Measurements from ENCODE around the gene PRPSAP2. TPM values are rescaled to one million over a fixed set of nuclear protein-coding genes. Genes with fewer than 3 reads are reported as not detected.

Gene PRPSAP2
- polyA plus RNA-seq, 1 donor (not counting 4 experiments of a cell fraction or from before 2014, with no cell fraction given): 39.1 TPM

- Histone ChIP-seq H3K27me3 (ENCODE audit: control insufficient read depth, extremely low read depth, insufficient read depth, low read length) (no peaks in the 10 kb centered on the region), H3K79me2 (ENCODE audit: control insufficient read depth, insufficient read depth, low read length) (no peaks in the 10 kb centered on the region), H3K4me2 (ENCODE audit: control insufficient read depth, extremely low read depth, insufficient read depth, low read depth, low read length) (no peak overlapping the region), H3K9me3 (ENCODE audit: control insufficient read depth, low read depth, low read length) (no peaks in the 10 kb centered on the region), H3K27ac (ENCODE audit: control insufficient read depth, insufficient read depth, low read length) (no peak overlapping the region), H3K4me3 (ENCODE audit: control insufficient read depth in 2 of 3, extremely low read depth in 1 of 3, insufficient read depth in 2 of 3, low read depth in 1 of 3, low read length in 3 of 3) (no peak overlapping the region), H4K20me1 (ENCODE audit: control insufficient read depth, extremely low read depth, insufficient read depth, low read length) (no peaks in the 10 kb centered on the region), H3K36me3 (ENCODE audit: control insufficient read depth in 2 of 2, extremely low read depth in 1 of 2, insufficient read depth in 2 of 2, low read length in 2 of 2) (no peaks in the 10 kb centered on the region), H2AFZ (ENCODE audit: control insufficient read depth, low read length) (no peak overlapping the region), H3K9ac (ENCODE audit: control insufficient read depth, extremely low read depth, insufficient read depth, low read length) (no peak overlapping the region), H3K9me1 (ENCODE audit: control insufficient read depth, extremely low read depth, insufficient read depth, low read length) (no peaks in the 10 kb centered on the region), H3K4me1 (ENCODE audit: control insufficient read depth, extremely low read depth, insufficient read depth, low read length) (peaks cover 13% of the 10 kb centered on the region)
- DNase-seq (ENCODE audit: low read depth, low spot score) (no peak), FAIRE-seq (peak; percentile 52)
- no peak for TF ChIP-seq EZH2 (IDR thresholded peaks at IDR 0.05; ENCODE audit: low read length)
- peak; percentile 84 to 98 (median 96) for TF ChIP-seq CTCF (optimal IDR thresholded peaks at IDR 0.05 in 1 of 3, IDR thresholded peaks at IDR 0.05 in 1 of 3, conservative IDR thresholded peaks at IDR 0.05 in 1 of 3; ENCODE audit: extremely low read depth in 1 of 3, insufficient read depth in 2 of 3, low read length in 3 of 3)
- dilution Hi-C loops (cut with MboI; ENCODE audit: extremely low pct_ligation_motif_present, low sequenced_read_pairs): no loop called here
Measured at GRCh38 chr17:18960803-18961511, 103.0 kb downstream of the PRPSAP2 start.

- Histone ChIP-seq H2AFZ (ENCODE audit: control insufficient read depth, low read length) (no peak overlapping the region), H3K27ac (ENCODE audit: control insufficient read depth, insufficient read depth, low read length) (no peak overlapping the region), H3K4me3 (ENCODE audit: control insufficient read depth in 2 of 3, extremely low read depth in 1 of 3, insufficient read depth in 2 of 3, low read depth in 1 of 3, low read length in 3 of 3) (no peak overlapping the region), H3K4me1 (ENCODE audit: control insufficient read depth, extremely low read depth, insufficient read depth, low read length) (peaks cover 13% of the 10 kb centered on the region), H3K36me3 (ENCODE audit: control insufficient read depth in 2 of 2, extremely low read depth in 1 of 2, insufficient read depth in 2 of 2, low read length in 2 of 2) (no peaks in the 10 kb centered on the region), H3K9me1 (ENCODE audit: control insufficient read depth, extremely low read depth, insufficient read depth, low read length) (no peaks in the 10 kb centered on the region), H3K9ac (ENCODE audit: control insufficient read depth, extremely low read depth, insufficient read depth, low read length) (peak overlapping the region; percentile 22), H4K20me1 (ENCODE audit: control insufficient read depth, extremely low read depth, insufficient read depth, low read length) (no peaks in the 10 kb centered on the region), H3K79me2 (ENCODE audit: control insufficient read depth, insufficient read depth, low read length) (no peaks in the 10 kb centered on the region), H3K9me3 (ENCODE audit: control insufficient read depth, low read depth, low read length) (no peaks in the 10 kb centered on the region), H3K27me3 (ENCODE audit: control insufficient read depth, extremely low read depth, insufficient read depth, low read length) (no peaks in the 10 kb centered on the region), H3K4me2 (ENCODE audit: control insufficient read depth, extremely low read depth, insufficient read depth, low read depth, low read length) (peak overlapping the region; percentile 5)
- dilution Hi-C loops (cut with MboI; ENCODE audit: extremely low pct_ligation_motif_present, low sequenced_read_pairs): no loop called here
- FAIRE-seq (no peak), DNase-seq (ENCODE audit: low read depth, low spot score) (no peak)
- TF ChIP-seq EZH2 (IDR thresholded peaks at IDR 0.05; ENCODE audit: low read length) (no peak), CTCF (optimal IDR thresholded peaks at IDR 0.05 in 1 of 3, IDR thresholded peaks at IDR 0.05 in 1 of 3, conservative IDR thresholded peaks at IDR 0.05 in 1 of 3; ENCODE audit: extremely low read depth in 1 of 3, insufficient read depth in 2 of 3, low read length in 3 of 3) (no peak)
Measured at GRCh38 chr17:18961634-18962493, 103.9 kb downstream of the PRPSAP2 start.
